ENCODE data around the gene ACBD4.

The ACBD4 gene

DNA sequence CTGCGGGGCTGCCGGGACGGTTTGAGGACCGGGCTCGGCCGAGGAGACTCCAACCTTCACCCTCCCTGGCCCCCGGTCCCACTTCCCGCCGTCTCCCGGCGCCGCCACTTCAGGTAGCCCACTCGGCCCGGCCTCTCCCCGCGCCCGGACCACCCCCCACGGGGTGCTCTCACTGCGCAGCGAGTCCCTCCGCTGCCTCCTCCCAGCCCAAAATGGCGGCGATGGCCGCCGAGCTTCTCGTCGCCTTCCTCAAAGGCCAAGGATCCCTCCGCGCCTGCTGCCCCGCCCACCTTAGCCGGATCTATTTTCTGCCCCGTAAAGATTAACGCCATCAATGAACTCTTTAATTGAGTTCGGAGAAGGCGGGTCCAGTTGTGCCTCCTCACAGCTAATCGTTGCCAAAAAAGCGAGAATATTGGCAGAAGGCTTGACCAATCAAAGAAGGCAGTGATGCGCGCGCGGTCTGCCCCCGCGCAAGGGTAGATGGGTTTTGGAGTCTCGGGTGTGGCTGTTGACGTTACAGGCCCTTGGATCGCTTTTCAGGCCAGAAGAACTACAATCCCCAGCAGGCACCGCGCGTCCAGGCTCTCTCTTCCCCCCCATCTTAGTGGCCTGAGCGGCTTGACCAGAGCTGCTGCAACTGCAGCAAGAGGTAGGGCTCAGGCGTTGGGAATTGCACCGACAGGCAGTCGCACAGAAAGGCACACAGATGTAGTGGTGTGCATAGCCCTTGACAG is 26.0 kb downstream of the ACBD4 start, which contains the start of gene HEXIM2:
Gene HEXIM2, plus strand, starts transcription at position 588 of the 737 bp plus-strand sequence. CDS start 919 bp downstream, outside the sequence.
- FAIRE-seq, result peak; percentile 99

DNA sequence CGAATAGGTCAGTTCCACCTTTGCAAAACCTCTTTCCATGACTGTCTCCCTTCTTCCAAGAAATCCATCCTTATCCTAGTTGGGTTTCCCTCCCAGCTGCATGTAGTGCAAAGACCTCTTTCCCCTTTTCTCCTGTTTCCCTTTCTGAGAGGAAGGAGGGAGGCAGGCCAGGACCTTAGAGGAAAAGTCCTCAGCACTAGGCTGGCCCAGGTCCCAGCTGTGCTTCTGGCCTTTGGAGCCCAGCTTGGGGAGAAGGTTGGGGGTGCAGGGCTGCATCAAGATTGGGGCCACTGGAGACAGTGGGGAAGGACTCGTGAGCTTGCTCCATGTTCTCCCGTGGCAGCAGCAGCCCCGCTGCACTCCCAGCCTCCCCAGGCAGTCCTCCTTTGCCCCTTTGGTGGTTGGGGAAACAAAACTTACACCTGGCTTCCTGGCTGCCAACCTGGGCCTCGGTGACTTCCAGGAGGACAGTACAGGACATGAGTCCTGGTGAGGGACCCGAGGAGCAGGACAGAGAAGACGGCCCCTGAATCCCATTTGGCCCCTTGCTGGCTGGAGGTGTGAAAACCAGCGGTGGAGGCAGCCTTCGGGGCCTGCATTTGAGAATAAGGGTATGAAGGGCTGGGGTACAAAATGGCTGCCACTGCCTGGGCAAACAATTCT is 26.7 kb downstream of the ACBD4 start:
- no peak for FAIRE-seq

DNA sequence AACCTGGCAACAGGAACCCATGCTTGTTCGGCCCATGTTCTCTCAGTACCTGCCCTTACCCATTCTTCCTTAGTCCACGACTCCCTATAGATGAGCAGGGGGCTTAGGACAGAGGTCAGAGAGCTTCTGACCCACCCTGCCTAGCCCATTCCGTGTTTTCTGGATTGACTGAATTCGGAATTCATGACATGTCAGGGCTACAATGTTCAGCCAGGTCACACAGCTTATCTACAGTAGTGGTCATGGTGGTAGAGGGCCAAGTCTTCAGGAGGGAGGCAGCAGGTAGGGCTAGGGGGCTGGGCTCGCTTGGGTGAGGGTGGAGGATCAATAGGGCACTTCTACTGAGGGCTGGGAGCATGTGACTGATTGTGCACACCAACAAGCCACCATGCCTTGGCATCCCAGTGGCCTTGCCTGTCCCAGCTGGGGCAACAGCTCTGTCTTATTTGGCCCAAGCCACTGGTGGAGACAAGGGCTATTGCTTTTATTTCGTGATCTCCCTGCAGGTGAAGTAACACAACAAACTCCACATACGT is 29.3 kb downstream of the ACBD4 start:
- no peak for FAIRE-seq

DNA sequence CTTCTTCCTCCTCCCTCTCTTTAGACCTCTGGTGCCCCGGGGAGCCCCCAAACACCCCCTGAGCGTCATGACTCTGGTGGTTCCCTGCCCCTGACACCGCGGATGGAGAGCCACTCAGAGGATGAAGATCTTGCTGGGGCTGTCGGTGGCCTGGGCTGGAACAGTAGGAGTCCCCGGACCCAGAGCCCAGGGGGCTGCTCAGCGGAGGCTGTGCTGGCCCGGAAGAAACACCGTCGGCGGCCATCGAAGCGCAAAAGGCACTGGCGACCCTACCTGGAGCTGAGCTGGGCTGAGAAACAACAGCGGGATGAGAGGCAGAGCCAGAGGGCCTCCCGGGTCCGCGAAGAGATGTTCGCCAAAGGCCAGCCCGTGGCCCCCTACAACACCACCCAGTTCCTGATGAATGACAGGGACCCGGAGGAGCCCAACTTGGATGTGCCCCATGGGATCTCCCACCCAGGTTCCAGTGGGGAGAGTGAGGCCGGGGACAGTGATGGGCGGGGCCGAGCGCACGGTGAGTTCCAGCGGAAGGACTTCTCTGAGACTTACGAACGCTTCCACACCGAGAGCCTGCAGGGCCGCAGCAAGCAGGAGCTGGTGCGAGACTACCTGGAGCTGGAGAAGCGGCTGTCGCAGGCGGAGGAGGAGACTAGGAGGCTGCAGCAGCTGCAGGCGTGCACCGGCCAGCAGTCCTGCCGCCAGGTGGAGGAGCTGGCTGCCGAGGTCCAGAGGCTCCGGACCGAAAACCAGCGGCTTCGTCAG is 33.7 kb downstream of the ACBD4 start:
- no peak for FAIRE-seq

DNA sequence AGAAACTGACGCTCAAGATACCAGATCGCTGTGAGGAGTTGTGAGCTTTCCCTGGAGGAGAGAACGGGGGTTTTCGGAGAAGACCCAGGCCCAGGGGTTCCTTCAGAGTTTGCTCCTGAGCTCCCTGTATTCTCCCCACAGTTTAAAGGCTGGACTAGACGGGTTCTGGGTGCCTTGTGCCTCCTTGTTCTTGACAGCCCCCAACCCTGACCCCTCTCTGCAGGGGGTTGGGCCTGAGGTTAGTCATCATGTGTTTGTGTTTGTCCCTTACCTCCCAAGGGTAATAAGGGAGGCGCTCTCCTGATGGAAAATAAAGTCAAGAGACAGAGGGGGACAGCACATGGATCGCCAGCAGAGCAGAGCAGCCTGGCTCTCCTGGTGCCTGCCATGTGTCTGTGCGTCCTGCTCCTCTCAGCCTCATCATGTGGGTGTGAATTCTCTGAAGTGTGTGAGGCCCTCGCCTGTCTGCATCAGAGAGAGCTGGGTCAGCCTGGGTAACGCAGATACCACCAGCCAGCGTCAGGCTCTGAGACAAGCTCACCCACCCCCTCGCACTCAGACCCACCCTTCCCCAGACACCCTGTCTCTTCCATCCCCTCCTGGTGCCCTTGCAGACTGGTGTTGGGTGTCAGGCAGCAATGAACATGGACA is 34.9 kb downstream of the ACBD4 start:
- FAIRE-seq, result no peak

DNA sequence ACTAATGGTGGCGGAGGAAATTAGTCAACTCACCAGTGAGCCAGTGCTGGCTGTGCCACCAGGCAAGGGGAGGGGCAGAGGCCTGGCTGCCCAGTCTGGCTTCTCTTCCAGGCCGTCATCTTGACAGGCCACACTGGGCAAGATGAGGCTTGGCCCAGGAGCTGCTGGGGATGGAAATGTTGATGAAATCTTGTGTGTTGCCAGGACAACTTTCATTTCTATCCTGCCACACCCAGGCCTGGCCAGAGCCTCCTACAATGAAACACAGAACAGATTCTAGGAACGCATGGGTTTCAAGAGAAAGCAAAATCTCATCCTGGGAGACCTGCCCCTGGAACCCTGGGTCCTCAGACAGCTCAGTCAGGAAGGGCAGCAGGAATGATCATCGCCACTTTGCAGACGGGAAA is 35.4 kb downstream of the ACBD4 start:
- peak; percentile 73 for FAIRE-seq

DNA sequence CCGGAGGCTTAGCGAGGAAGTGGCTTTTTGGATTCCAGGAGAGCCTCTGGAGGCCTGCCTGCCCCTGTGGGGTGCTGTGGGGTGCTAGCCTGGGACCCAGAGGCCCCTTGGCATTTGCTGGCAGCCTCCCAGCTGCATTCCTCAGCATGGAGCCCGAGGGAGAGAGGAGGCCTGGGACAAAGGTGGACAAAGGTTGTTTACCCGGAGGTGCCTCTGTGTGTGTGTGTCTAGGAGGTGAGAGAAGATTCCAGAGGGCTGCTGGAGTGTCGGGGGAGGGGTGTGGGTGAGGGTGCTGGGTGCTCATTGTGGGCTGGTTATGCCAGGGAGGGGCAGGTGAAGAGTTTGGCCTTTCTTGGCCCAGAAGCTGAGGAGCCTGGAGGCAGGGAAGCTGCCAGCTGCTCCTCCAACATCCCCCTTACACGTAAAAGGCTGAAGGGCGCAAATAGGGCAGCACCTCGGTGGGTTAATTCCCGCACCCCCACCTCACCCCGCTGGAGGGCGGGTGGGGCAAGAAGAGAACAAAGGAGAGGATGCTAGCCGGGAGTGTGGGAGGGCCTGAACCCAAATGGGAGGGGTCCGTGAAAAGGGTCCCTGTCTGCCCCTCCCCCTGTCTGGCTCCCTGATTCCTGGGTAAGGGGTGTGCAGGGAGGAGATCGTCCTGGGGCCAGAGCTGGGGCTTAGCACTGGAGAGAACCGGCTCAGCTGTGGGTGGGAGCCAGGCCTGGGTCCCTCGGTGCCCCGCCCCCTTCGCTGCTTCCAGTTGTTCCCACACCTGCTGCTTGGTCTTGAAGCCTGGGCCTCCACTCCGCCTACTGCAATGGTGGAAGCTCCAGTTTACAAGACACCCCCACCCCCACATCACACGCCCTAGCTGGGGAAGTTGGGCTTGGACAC is 36.1 kb downstream of the ACBD4 start:
- no peak for FAIRE-seq

DNA sequence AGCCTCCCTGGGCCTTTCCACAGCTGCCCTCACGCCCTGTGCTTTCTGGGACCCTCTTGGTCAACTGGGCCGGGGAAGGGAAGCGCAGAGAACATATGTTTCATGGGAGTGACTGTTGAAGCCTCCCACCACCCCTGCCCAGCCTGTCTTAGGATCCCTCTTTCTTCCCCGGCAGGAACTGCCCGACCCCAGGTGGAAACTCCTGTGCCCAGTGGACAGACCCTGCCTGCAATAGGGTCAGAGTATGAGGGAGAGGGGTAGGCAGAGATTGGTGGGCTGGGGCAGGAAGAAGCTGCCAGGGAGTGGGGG is 36.7 kb downstream of the ACBD4 start:
- FAIRE-seq, result no peak

DNA sequence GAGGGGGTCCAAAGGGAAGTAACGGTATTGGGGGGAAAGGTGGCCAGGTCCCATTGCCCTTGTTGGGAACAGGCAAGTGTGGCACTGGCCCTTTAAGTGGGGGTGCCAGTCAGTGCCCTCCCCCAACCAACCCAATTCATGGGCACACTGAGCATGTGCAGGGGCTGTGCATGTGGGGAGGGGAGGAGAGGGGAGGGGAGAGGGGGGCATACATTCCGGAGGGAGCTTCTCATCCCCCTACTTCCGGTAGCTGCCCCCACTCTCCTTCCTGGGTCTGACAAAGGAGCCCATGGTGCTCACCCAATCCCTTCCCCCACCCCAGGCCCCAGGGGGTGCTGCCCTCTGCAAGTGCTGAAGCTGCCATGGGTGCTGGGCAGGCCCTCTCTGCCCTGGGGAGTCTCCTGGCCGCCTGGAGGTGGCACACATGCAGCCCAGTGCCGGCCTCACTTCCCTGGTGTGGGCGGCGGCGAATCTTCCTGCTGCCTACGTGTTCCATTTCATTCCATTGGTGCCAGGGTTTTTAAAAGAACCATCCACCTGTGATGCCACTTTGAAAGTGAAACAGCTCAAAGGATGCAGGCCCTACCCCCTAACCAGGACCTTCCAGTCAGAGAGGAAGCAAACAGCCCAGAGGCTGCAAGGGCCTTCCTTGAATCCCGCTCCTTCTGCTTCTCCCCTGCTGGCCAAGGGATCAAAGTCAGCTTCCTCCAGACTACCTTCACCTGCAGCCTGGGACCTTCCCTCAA is 37.2 kb downstream of the ACBD4 start:
- peak; percentile 9 for FAIRE-seq

DNA sequence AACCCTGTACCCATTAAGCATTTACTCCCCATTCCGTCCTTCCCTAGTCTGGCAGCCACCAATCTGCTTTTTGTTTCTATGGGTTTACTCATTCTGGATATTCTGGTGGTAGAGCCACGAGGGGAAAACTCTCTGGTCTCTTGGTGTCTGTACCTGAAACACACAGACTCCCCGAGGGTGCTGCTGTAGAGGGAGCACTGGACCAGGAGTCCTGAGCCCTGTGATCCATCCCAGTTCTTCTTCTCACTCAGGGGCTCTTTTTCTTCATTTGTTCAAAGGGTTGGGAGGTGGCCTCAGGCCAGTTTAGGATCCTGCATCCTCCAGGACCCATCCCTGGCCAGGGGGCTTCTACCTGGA is 40.2 kb downstream of the ACBD4 start:
- FAIRE-seq, result no peak

DNA sequence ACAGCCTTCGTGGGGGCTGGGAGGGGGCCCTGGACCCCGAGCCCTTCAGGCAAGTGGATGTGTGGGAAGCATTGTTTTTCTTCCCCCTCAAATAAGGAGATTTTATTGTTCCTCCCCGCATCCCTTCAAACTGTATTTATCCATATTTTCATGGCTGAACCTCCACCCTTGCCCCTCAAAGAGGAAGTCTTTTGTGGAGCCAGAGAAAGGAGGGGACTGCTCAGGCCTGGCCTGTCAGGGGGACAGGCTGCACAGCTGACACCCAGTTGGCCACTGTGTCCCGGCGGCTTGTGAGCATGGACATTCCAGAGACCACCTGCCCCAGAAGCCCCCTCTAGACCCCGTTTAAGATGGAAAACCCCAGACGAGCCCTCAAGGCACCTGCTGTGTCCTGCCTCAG is 42.1 kb downstream of the ACBD4 start:
- no peak for FAIRE-seq

DNA sequence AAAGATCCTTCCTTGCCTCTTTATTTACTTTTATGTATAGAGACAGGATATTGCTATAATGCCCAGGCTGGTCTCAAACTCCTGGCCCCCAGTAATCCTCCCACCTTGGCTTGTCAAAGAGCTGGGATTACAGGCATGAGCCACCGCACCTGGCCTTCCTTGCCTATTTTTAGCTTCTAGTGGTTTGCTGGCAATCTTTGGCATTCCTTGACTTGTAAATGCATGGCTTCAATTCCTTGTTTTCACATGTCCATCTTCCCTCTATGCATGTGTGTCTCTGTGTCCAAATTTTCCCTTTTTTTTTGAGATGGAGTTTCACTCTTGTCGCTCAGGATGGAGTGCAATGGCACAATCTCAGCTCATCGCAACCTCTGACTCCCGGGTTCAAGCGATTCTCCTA is 48.7 kb downstream of the ACBD4 start:
- no peak for FAIRE-seq

DNA sequence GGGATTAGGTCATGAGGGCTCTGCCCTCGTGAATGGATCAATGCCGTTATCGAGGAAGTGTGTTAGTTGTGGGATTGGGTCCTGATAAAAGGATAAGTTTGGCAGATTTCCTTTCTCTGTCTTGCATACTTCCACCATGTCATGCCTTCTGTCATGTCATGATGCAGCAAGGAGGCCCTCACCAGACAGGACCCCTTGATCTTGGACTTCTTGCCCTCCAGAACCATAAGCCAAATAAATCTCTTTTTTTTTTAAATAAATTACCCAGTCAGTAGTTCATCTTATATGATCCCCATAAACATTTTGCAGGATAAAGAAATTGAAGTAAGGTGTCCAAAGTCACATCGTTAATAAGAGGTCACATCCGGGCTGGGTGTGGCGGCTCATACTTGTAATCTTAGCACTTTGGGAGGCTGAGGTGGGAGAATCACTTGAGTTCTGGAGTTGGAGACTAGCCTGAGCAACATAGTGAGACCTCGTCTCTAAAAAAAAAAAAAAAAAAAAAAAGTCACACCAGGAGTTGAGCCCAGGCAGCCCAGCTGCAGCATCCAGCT is 51.4 kb downstream of the ACBD4 start:
- FAIRE-seq, result no peak

DNA sequence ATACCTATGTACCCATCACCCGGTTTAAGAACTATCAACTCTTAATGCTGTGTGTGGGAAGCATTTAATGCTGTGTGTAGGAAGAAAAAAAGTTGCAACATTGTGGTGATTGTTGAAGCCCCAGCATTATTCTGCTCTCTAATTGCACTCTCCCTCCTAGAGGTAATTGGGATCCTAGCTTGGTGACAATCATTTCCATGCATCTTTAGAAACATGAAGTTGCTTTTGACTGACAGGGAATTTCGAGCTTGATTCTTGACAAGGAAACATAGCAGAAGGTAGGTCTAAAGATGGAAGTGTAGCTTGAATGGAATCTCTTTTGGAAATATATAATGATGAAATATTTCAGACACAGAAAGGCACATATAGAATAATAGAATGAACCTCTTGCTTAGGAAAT is 53.5 kb downstream of the ACBD4 start:
- no peak for FAIRE-seq

DNA sequence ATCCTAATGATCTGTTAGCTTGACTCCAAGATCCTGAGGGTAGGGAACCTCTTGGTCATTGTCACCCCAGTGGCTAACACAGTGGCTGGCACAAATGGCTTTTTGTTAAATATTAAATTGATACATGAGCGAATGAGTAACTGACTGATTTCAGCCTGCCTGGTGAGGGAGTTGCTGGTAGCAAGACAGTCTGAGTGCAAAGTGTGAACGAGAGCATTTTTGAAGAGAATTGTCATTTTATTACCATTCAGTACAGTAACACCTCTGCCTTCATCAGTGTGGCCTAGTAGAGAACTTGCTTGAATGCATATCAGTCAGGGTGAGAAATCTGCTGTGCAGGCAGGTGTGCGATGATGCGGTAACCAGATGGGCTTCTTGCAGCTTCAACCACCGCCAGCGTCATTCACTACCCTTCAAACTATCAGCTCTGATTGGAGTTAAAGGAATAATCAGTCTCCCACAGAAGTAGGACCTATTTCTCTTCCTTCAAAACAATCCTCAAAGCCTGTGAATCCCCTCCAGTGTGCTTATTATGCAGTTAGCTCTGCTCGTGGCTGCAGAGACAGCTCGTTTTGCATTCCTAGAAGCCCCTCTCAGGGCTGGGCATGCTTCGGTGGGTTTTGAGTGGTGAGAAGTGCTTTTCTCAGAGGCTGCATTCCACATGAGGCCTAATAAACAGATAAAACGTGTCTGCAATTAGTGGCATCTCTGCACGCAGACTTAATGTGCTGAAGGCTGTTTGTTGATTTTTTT is 55.2 kb downstream of the ACBD4 start:
- FAIRE-seq, result no peak
